B cell (primary cell): ENCODE results near the gene SUMO2. TPM values are rescaled to one million over a fixed set of nuclear protein-coding genes. Genes with fewer than 3 reads are reported as not detected.

Experiments
- polyA plus RNA-seq: library from polyadenylated mRNA; depleted of rRNA; stranded (reverse); fragments of >200 nt; gene quantifications from 2 replicates; pipeline ENCODE4 v1.2.3, GENCODE V29; 2012
- small RNA-seq: library from RNA; depleted of rRNA; stranded (forward); fragments of <200 nt; gene quantifications from one replicate; pipeline ENCODE3, GENCODE V24; 2012; ENCODE audit warnings: low replicate concordance, low read depth; ENCODE audit not compliant: insufficient read length
- total RNA-seq, 2 donors: library from RNA; stranded (reverse); fragments of 120-200 nt in 1 of 2; gene quantifications; 1 replicate in 1 of 2; 2 replicates in 1 of 2; pipeline versions ENCODE4 v1.2.3 to v1.2.4, GENCODE V29; 2013 to 2022

SUMO2 gene
- total and polyA plus RNA-seq, 2 donors (not counting 1 experiment from before 2014, with no cell fraction given): 35.1 to 229 TPM

Small RNA genes within 50 kb of the gene (small RNA-seq; reads per million reads assigned to genes)
- gene RF00019: not detected

Other genes with a start within 250 kb of the SUMO2 start
- not detected in 2 replicates for gene OTOP3, start 247.1 kb downstream of the SUMO2 start, total RNA-seq
- not detected in 2 replicates for gene OTOP3, start 247.1 kb downstream of the SUMO2 start, polyA plus RNA-seq
- gene HID1, start 210.2 kb downstream of the SUMO2 start, total RNA-seq: 1.7 and 3.9 TPM in 2 replicates
- gene HID1, start 210.2 kb downstream of the SUMO2 start, polyA plus RNA-seq: 4.0 and 6.3 TPM in 2 replicates
- gene CDR2L, start 195.3 kb downstream of the SUMO2 start, total RNA-seq: not detected in 2 replicates
- 0.03 and 0.07 TPM in 2 replicates for gene CDR2L, start 195.3 kb downstream of the SUMO2 start, polyA plus RNA-seq
- gene MRPL58, start 170.3 kb downstream of the SUMO2 start, total RNA-seq: 20.8 and 23.3 TPM in 2 replicates
- 20.4 and 21.6 TPM in 2 replicates for gene MRPL58, start 170.3 kb downstream of the SUMO2 start, polyA plus RNA-seq
- gene ATP5PD, start 136.0 kb downstream of the SUMO2 start, total RNA-seq: 98.8 and 101 TPM in 2 replicates
- 70.8 and 92.1 TPM in 2 replicates for gene ATP5PD, start 136.0 kb downstream of the SUMO2 start, polyA plus RNA-seq
- gene KCTD2, start 135.7 kb downstream of the SUMO2 start, total RNA-seq: 23.2 and 24.6 TPM in 2 replicates
- 15.1 and 15.7 TPM in 2 replicates for gene KCTD2, start 135.7 kb downstream of the SUMO2 start, polyA plus RNA-seq
- 9.3 and 13.7 TPM in 2 replicates for gene SLC16A5, start 95.0 kb downstream of the SUMO2 start, total RNA-seq
- gene SLC16A5, start 95.0 kb downstream of the SUMO2 start, polyA plus RNA-seq: 5.1 and 14.5 TPM in 2 replicates
- 15.7 and 15.9 TPM in 2 replicates for gene ARMC7, start 73.0 kb downstream of the SUMO2 start, total RNA-seq
- 9.2 and 10.4 TPM in 2 replicates for gene ARMC7, start 73.0 kb downstream of the SUMO2 start, polyA plus RNA-seq
- gene NT5C, start 51.2 kb downstream of the SUMO2 start, total RNA-seq: 98.9 and 103 TPM in 2 replicates
- 133 and 184 TPM in 2 replicates for gene NT5C, start 51.2 kb downstream of the SUMO2 start, polyA plus RNA-seq
- gene JPT1, start 28.4 kb downstream of the SUMO2 start, total RNA-seq: 37.6 and 37.8 TPM in 2 replicates
- gene JPT1, start 28.4 kb downstream of the SUMO2 start, polyA plus RNA-seq: 34.8 and 39.7 TPM in 2 replicates
- 128 and 142 TPM in 2 replicates for gene NUP85, start 22.7 kb upstream of the SUMO2 start, total RNA-seq
- 97.5 and 170 TPM in 2 replicates for gene NUP85, start 22.7 kb upstream of the SUMO2 start, polyA plus RNA-seq
- 134 and 135 TPM in 2 replicates for gene GGA3, start 78.6 kb upstream of the SUMO2 start, total RNA-seq
- 109 and 116 TPM in 2 replicates for gene GGA3, start 78.6 kb upstream of the SUMO2 start, polyA plus RNA-seq
- 37.2 and 42.6 TPM in 2 replicates for gene MRPS7, start 78.9 kb upstream of the SUMO2 start, total RNA-seq
- gene MRPS7, start 78.9 kb upstream of the SUMO2 start, polyA plus RNA-seq: 24.5 and 25.1 TPM in 2 replicates
- gene MIF4GD, start 88.3 kb upstream of the SUMO2 start, total RNA-seq: 40.0 and 41.5 TPM in 2 replicates
- gene MIF4GD, start 88.3 kb upstream of the SUMO2 start, polyA plus RNA-seq: 60.2 and 87.4 TPM in 2 replicates
- 46.4 and 52.3 TPM in 2 replicates for gene SLC25A19, start 106.5 kb upstream of the SUMO2 start, total RNA-seq
- gene SLC25A19, start 106.5 kb upstream of the SUMO2 start, polyA plus RNA-seq: 34.5 and 36.8 TPM in 2 replicates
- gene GRB2, start 222.7 kb upstream of the SUMO2 start, total RNA-seq: 219 and 224 TPM in 2 replicates
- 114 and 152 TPM in 2 replicates for gene GRB2, start 222.7 kb upstream of the SUMO2 start, polyA plus RNA-seq